ENCODE data around the gene FAIM2. TPM values are rescaled to one million over a fixed set of nuclear protein-coding genes. Genes with fewer than 3 reads are reported as not detected.

FAIM2 gene
- total RNA-seq, 1 experiment from 2014 or later = 0.22 TPM

Other genes starting within 250 kb of the FAIM2 start
- gene FMNL3, start 196.5 kb downstream of the FAIM2 start, total RNA-seq (2021) = 15.2 to 19.3 TPM (median 15.6 TPM) in 3 replicates
- gene TMBIM6, start 162.3 kb downstream of the FAIM2 start, total RNA-seq (2021) = 402 to 417 TPM (median 412 TPM) in 3 replicates
- gene NCKAP5L, start 75.5 kb downstream of the FAIM2 start, total RNA-seq (2021) = 22.1 to 27.8 TPM (median 22.4 TPM) in 3 replicates
- gene BCDIN3D, start 60.8 kb downstream of the FAIM2 start, total RNA-seq (2021) = 1.6 to 3.2 TPM (median 2.4 TPM) in 3 replicates
- gene AQP2, start 46.8 kb upstream of the FAIM2 start, total RNA-seq (2021) = not detected in 3 replicates
- gene AQP5, start 58.0 kb upstream of the FAIM2 start, total RNA-seq (2021) = 2.7 to 2.9 TPM (median 2.8 TPM) in 3 replicates
- 0.09 to 0.21 TPM (median 0.18 TPM) in 3 replicates for gene AQP6, start 69.0 kb upstream of the FAIM2 start, total RNA-seq (2021)
- gene RACGAP1, start 121.6 kb upstream of the FAIM2 start, total RNA-seq (2021) = 76.6 to 87.7 TPM (median 77.3 TPM) in 3 replicates
- 3.9 to 4.9 TPM (median 4.5 TPM) in 3 replicates for gene ASIC1, start 153.7 kb upstream of the FAIM2 start, total RNA-seq (2021)
- gene SMARCD1, start 181.4 kb upstream of the FAIM2 start, total RNA-seq (2021) = 150 to 165 TPM (median 152 TPM) in 3 replicates
- gene GPD1, start 200.1 kb upstream of the FAIM2 start, total RNA-seq (2021) = 0.39 to 0.77 TPM (median 0.62 TPM) in 3 replicates
- gene COX14, start 208.3 kb upstream of the FAIM2 start, total RNA-seq (2021) = 34.0 to 41.4 TPM (median 40.4 TPM) in 3 replicates